ENCODE measurements around the gene FAM184B. TPM values are rescaled to one million over a fixed set of nuclear protein-coding genes. Genes with fewer than 3 reads are reported as not detected.

The FAM184B gene
- total RNA-seq, 1 experiment from 2014 or later: not detected

Other genes starting within 250 kb of the FAM184B start
- 71.0 and 72.1 TPM in 2 replicates for gene LAP3, start 204.4 kb downstream of the FAM184B start, total RNA-seq (2014; rRNA removed; shearing (Covaris generic))
- 14.6 and 15.0 TPM in 2 replicates for gene MED28, start 167.0 kb downstream of the FAM184B start, total RNA-seq (2014; rRNA removed; shearing (Covaris generic))
- gene DCAF16, start 29.1 kb upstream of the FAM184B start, total RNA-seq (2014; rRNA removed; shearing (Covaris generic)): 24.4 and 30.4 TPM in 2 replicates
- 20.7 and 25.2 TPM in 2 replicates for gene NCAPG, start 29.4 kb upstream of the FAM184B start, total RNA-seq (2014; rRNA removed; shearing (Covaris generic))
- gene LCORL, start 240.1 kb upstream of the FAM184B start, total RNA-seq (2014; rRNA removed; shearing (Covaris generic)): 7.4 and 7.5 TPM in 2 replicates